ENCODE measurements around the gene EFCAB6.

DNA sequence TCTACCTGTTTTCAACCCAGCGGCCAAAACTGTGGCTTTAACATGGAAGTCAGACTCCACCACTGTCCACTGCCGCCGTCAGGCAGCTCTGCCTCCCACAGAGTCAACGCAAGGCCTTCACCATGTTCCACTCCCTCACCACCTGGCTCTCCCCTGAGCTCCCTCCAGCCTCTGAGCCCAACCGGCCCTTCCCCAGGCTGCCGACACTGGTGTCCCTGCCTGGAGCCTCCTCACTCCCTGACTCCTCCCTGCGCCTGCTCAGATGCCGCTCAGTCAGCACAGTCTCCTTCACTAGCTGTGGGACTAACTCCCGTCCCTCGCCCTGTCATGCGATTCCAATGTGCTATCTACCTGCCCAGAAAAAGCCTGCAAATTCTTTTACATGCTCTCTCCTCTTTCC is 33.9 kb upstream of the EFCAB6 start:
- TF ChIP-seq, protein P1, sequence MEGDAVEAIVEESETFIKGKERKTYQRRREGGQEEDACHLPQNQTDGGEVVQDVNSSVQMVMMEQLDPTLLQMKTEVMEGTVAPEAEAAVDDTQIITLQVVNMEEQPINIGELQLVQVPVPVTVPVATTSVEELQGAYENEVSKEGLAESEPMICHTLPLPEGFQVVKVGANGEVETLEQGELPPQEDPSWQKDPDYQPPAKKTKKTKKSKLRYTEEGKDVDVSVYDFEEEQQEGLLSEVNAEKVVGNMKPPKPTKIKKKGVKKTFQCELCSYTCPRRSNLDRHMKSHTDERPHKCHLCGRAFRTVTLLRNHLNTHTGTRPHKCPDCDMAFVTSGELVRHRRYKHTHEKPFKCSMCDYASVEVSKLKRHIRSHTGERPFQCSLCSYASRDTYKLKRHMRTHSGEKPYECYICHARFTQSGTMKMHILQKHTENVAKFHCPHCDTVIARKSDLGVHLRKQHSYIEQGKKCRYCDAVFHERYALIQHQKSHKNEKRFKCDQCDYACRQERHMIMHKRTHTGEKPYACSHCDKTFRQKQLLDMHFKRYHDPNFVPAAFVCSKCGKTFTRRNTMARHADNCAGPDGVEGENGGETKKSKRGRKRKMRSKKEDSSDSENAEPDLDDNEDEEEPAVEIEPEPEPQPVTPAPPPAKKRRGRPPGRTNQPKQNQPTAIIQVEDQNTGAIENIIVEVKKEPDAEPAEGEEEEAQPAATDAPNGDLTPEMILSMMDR (IDR thresholded peaks at IDR 0.05), result no peak
- TF ChIP-seq MYC (IDR thresholded peaks at IDR 0.05; ENCODE audit: borderline replicate concordance, low read length) (no peak), RAD21 (conservative IDR thresholded peaks at IDR 0.05 in 1 of 2, IDR thresholded peaks at IDR 0.05 in 1 of 2) (no peak)
